Heart left ventricle (tissue), 16 donors: ENCODE results near the gene RPTOR. TPM values are rescaled to one million over a fixed set of nuclear protein-coding genes. Genes with fewer than 3 reads are reported as not detected.

Experiments
- ATAC-seq, 4 donors: fragments of 200-7000 bp; cut with Tn5 transposase; one replicate each; pipeline ENCODE4 v1.9.1; 2020 to 2022; ENCODE audit warnings: moderate library complexity in 4 of 4, mild to moderate bottlenecking in 3 of 4, moderate number of reproducible peaks in 1 of 4
- DNase-seq, 5 donors: peaks; one replicate each; pipeline ENCODE4 v3.0.0-alpha.2; 2020
- H3K27ac ChIP-seq, 12 donors: fragments of 200-600 bp; sonication (generic) in 4 of 12; one replicate each; pipeline versions ENCODE4 v1.5.0 to v1.8.0; 2016 to 2022; ENCODE audit warnings: mild to moderate bottlenecking in 2 of 12
- H3K27me3 ChIP-seq, 9 donors: fragments of 200-600 bp; sonication (generic) in 2 of 9; one replicate each; pipeline versions ENCODE4 v1.5.1 to v1.8.0; 2016 to 2022; ENCODE audit warnings: mild to moderate bottlenecking in 3 of 9
- H3K36me3 ChIP-seq, 9 donors: fragments of 200-600 bp; sonication (generic) in 2 of 9; one replicate each; pipeline versions ENCODE4 v1.5.0 to v1.8.0; 2018 to 2022; ENCODE audit warnings: mild to moderate bottlenecking in 2 of 9
- H3K4me1 ChIP-seq, 12 donors: fragments of 200-600 bp; sonication (generic) in 4 of 12; one replicate each; pipeline versions ENCODE4 v1.5.0 to v1.8.0; 2016 to 2022; ENCODE audit warnings: mild to moderate bottlenecking in 3 of 12
- H3K4me3 ChIP-seq, 12 donors: fragments of 200-600 bp; sonication (generic) in 4 of 12; one replicate each; pipeline versions ENCODE4 v1.5.0 to v1.8.0; 2017 to 2022; ENCODE audit warnings: mild to moderate bottlenecking in 9 of 12, moderate library complexity in 4 of 12
- H3K9me3 ChIP-seq, 12 donors: fragments of 200-600 bp; sonication (generic) in 4 of 12; one replicate each; pipeline versions ENCODE4 v1.5.0 to v1.8.0; 2016 to 2022; ENCODE audit warnings: mild to moderate bottlenecking in 1 of 12
- POLR2A ChIP-seq, 2 donors: fragments of 450-650 bp; IDR thresholded peaks; one replicate each; pipeline ENCODE4 v1.6.1; 2017; ENCODE audit warnings: antibody characterized with exemption in 2 of 2, mild to moderate bottlenecking in 2 of 2, moderate library complexity in 2 of 2
- WGBS, 4 donors: extraction: QIAGEN DNeasy Blood & Tissue Kit in 2 of 4; methylation state at CpG; one replicate each; pipeline versions ENCODE4 v1.1.5 to v1.1.7; 2013 to 2018; 5-methylcytosine and 5-hydroxymethylcytosine counted together
- intact Hi-C, 10 donors: fragments of 100-400 bp; cut with DNase I; formaldehyde crosslinking; loops; one replicate each; pipeline versions ENCODE4 v1.11.1 to v1.14.2; 2022
- polyA plus RNA-seq, 2 donors: library from polyadenylated mRNA; stranded (reverse); fragments of 200-250 nt; gene quantifications; one replicate each; pipeline ENCODE4 v1.2.3, GENCODE V29; 2013
- total RNA-seq, 9 donors: library from RNA; depleted of rRNA in 2 of 9; stranded (reverse); fragments of >200 nt in 2 of 9; fragmentation: NEBNext Ultra II Directional in 3 of 9; extraction: Animal tissue kit (Norgen Biotek cat#: 25700) in 3 of 9; gene quantifications; one replicate each; pipeline versions ENCODE4 v1.1.0 to v1.2.4, GENCODE V29; 2016 to 2023
- TF ChIP-seq, protein P1 (sequence below), 12 donors: fragments of 200-600 bp; sonication (generic) in 4 of 12; IDR thresholded peaks; one replicate each; pipeline versions ENCODE4 v1.5.0 to v1.8.0; 2018 to 2022; ENCODE audit warnings: antibody characterized with exemption in 12 of 12, mild to moderate bottlenecking in 5 of 12
- donor health status: ischemic (EF 13 %, LVEDD 7.1; RV severe dilation, severe dysfunction).
- donor health status: healthy with polysubstance abuse.
- donor health status: DM: no; HTN: yes; CAD: no.
- donor health status: DM: no; HTN: no; CAD: no.
- donor health status: ischemic (EF 25% LVEDD 6.9; RV normal size, moderate dysfunction).
- donor health status: ischemic (EF 25% LVEDD 5.7; RV mildly dilated, moderate dysfunction).
- donor health status: healthy.
- donor health status: DM: yes; HTN: yes; CAD: no.
- donor health status: ischemic (EF 35%, LVEDD 5.7; RV mildly dilated, moderate dysfunction).
- donor health status: nonischemic (EF 11% LVEDD 7.7; RV severe dilation, severe dysfunction).
- donor health status: DM: yes; HTN: yes; CAD: no.
- donor health status: PGD.
- donor health status: ischemic (EF 29% LVEDD 5.4; RV normal size, mild dysfunction).
- donor health status: nonischemic (EF 23%, LVEDD 6.1; RV moderate dilation, normal function).

Gene RPTOR
- total and polyA plus RNA-seq, 11 donors = 14.7 to 31.7 (median 26.0) TPM

DNA sequence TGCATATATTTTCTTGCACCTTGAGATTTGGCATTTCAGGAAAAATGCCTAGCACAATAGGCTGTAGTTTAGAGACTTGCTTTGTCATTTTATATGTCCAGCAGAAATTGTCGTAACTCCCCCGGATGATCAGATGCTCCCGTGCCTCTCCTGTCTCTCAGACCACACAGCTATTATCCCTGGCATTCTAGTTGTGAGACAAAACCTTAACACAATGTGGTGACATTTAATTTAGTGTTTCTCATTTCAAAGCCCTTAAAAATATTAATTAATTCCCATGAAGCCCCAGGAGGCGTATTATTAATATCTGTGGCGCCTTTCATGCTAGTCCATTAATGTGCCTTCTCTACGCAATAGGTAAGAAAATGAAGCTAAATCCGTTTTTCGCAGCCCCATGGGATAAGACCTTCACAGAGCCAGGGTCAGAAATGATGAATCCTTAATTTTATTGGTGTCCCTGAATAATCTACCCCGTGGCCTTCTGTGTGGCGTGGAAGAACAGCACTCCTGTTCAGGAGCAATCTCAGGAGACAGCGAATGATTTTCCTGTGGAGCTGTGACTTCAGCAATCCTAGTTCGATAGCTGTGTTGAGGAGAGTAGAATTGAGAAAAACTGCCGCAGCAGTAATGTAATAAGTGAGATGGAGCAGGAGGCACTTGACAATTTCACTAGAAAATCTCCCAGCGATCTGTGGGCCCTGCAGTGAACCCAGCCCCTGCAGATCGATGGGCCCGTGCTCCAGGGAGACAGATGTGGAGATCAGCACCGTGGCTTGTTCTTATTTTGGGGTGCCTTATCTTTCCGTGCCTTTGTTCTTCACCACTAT lies 157.9 kb downstream of the RPTOR start:
- no peak for DNase-seq
- WGBS, 4 donors = 88 to 93% (median 90%) methylated on average over 18 of the region's 18 CpGs
- Histone ChIP-seq H3K36me3 (no peaks in the 10 kb centered on the region), H3K27ac (no peak overlapping the region), H3K27me3 (no peaks in the 10 kb centered on the region), H3K4me3 (no peak overlapping the region), H3K4me1 (peaks cover 0 to 13% (median 0%) of the 10 kb centered on the region in 12 donors), H3K9me3 (no peaks in the 10 kb centered on the region)
- no peak for TF ChIP-seq POLR2A (IDR thresholded peaks at IDR 0.05)
- TF ChIP-seq, protein P1, sequence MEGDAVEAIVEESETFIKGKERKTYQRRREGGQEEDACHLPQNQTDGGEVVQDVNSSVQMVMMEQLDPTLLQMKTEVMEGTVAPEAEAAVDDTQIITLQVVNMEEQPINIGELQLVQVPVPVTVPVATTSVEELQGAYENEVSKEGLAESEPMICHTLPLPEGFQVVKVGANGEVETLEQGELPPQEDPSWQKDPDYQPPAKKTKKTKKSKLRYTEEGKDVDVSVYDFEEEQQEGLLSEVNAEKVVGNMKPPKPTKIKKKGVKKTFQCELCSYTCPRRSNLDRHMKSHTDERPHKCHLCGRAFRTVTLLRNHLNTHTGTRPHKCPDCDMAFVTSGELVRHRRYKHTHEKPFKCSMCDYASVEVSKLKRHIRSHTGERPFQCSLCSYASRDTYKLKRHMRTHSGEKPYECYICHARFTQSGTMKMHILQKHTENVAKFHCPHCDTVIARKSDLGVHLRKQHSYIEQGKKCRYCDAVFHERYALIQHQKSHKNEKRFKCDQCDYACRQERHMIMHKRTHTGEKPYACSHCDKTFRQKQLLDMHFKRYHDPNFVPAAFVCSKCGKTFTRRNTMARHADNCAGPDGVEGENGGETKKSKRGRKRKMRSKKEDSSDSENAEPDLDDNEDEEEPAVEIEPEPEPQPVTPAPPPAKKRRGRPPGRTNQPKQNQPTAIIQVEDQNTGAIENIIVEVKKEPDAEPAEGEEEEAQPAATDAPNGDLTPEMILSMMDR (IDR thresholded peaks at IDR 0.05) = no peak
- intact Hi-C loops = no loop called here
- no peak for ATAC-seq

DNA sequence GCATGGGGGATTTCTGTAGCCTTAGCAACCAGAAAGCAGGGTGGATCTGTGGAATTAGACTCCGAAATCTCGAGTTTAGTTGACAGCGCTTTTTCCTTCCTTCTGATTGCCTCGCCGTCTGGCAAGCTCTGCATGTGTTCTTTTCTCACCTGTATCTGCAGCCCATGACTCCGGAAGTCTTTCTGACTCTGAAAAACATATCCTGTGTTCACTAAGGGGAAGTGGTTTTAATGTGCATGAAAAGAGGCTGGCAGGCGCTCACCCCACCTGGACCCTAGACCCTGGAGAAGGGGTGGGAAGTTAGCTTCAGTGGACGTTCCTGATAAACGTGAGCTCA lies 158.5 kb downstream of the RPTOR start:
- DNase-seq = no peak
- intact Hi-C loops = no loop called here
- ATAC-seq = no peak
- H3K4me3 ChIP-seq = no peak overlapping the region
- 68 to 79% (median 72%) methylated on average over 9 of the region's 9 CpGs for WGBS, 4 donors
- H3K4me1 ChIP-seq = peaks cover 0 to 13% (median 0%) of the 10 kb centered on the region in 12 donors
- H3K27me3 ChIP-seq = no peaks in the 10 kb centered on the region
- H3K9me3 ChIP-seq = no peaks in the 10 kb centered on the region
- H3K36me3 ChIP-seq = peaks cover 0 to 5% (median 0%) of the 10 kb centered on the region in 9 donors
- TF ChIP-seq, protein P1 (IDR thresholded peaks at IDR 0.05) = no peak
- TF ChIP-seq POLR2A (IDR thresholded peaks at IDR 0.05) = no peak
- no peak overlapping the region for H3K27ac ChIP-seq

DNA sequence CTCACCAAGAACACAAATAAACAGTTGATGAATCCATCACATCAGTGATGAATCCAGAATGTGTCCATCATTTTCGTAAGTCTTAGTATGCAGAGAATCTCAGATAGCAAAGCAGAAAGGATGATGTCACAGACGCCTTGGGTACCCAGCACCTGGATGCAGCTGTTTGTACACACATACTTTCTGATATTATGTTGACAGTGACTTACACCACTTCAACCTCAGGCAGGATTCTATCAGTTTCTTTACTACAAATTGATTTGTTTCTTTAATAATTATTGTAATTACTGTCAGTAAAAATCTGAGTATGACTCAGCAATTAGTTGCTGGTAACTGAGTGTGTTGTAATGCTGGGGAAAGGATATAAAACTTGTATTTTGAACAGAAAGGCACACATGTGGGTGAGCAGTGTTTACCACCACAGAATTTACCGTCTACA lies 159.8 kb downstream of the RPTOR start:
- Histone ChIP-seq H3K36me3 (peaks cover 0 to 15% (median 7%) of the 10 kb centered on the region in 9 donors), H3K27ac (no peak overlapping the region), H3K4me3 (no peak overlapping the region), H3K9me3 (no peaks in the 10 kb centered on the region), H3K4me1 (peaks cover 0 to 13% (median 0%) of the 10 kb centered on the region in 12 donors), H3K27me3 (no peaks in the 10 kb centered on the region)
- no peak for TF ChIP-seq POLR2A (IDR thresholded peaks at IDR 0.05)
- TF ChIP-seq, protein P1 (IDR thresholded peaks at IDR 0.05) = no peak
- DNase-seq (no peak), ATAC-seq (no peak)
- intact Hi-C loops = no loop called here
- 82 to 86% (median 84%) methylated on average over 3 of the region's 3 CpGs for WGBS, 4 donors

DNA sequence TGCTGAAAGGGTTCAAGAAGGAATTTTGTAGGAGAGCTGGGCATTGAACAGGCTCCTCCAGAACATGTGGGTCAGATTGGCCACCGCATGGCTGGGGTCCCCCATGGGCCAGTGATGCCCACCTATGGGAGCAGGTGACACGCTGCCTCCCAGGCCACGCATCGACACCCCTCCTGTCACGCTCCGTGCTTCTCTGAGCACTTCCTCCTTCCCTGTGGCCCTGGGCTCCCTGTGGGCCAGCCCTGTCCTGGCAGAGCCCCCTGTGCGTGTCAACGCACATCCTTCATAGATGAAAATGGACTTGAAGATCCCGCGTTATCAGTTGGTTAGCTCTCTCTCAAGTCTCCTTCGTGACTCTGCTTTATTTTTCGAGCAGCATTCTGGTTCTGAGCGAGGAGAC lies 160.3 kb downstream of the RPTOR start:
- DNase-seq (no peak), ATAC-seq (no peak)
- H3K27me3 ChIP-seq = no peaks in the 10 kb centered on the region
- H3K4me3 ChIP-seq = no peak overlapping the region
- no peak overlapping the region for H3K27ac ChIP-seq
- intact Hi-C loops = no loop called here
- TF ChIP-seq, protein P1 (IDR thresholded peaks at IDR 0.05) = no peak
- no peaks in the 10 kb centered on the region for H3K9me3 ChIP-seq
- H3K4me1 ChIP-seq = peaks cover 0 to 13% (median 0%) of the 10 kb centered on the region in 12 donors
- peaks cover 0 to 17% (median 7%) of the 10 kb centered on the region in 9 donors for H3K36me3 ChIP-seq
- 92 to 96% (median 93%) methylated on average over 13 of the region's 13 CpGs for WGBS, 4 donors
